ENCODE measurements around the gene STX19.

Gene STX19

GRCh38 chr3:94004301-94004910, 24.0 kb downstream of the STX19 start:
- no peak overlapping the region for H3K27ac ChIP-seq
- TF ChIP-seq CTCF (IDR thresholded peaks at IDR 0.05): peak; percentile 91
- no peak for TF ChIP-seq ZFX (IDR thresholded peaks at IDR 0.05; ENCODE audit: borderline replicate concordance)

DNA sequence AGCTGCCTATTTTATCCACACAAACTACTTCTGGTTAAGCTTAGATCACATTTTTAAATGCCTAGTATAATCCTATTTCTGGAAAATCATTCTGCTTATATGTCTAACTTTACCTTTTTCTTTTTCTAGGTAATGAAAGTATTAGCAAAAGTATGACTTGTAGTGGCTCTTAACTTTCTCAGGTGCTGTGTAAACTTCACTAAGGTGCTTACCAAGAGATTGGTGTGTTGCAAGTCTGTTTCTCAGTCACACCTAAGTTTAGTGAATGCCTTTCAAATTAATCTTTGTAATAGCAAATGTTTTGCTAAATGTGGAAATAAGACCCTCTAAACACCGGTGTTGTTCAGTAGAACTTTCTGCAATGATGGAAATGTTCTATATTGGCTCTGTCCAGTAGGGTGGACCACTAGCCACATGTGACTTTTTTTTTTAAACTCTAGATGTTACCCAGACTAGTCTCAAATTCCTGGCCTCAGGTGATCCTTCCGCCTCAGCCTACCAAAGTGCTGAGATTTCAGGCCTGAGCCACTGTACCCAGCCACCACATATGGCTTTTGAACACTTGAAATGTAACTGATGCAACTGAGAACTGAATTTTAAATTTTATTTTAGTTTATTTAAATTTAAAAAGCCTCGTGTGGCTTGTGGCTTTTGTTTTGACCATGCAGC, 26.4 kb downstream of the STX19 start:
- no peak for TF ChIP-seq ZFX (IDR thresholded peaks at IDR 0.05; ENCODE audit: borderline replicate concordance)
- no peak for TF ChIP-seq CTCF (IDR thresholded peaks at IDR 0.05)
- no peak overlapping the region for H3K27ac ChIP-seq

- no peak for TF ChIP-seq CTCF (IDR thresholded peaks at IDR 0.05)
- TF ChIP-seq ZFX (IDR thresholded peaks at IDR 0.05; ENCODE audit: borderline replicate concordance): no peak
- no peak overlapping the region for H3K27ac ChIP-seq
Observed at GRCh38 chr3:94001191-94001590, 27.2 kb downstream of the STX19 start.

GRCh38 chr3:93994056-93994455, 34.3 kb downstream of the STX19 start:
- TF ChIP-seq ZFX (IDR thresholded peaks at IDR 0.05; ENCODE audit: borderline replicate concordance) (no peak), CTCF (IDR thresholded peaks at IDR 0.05) (no peak)

DNA sequence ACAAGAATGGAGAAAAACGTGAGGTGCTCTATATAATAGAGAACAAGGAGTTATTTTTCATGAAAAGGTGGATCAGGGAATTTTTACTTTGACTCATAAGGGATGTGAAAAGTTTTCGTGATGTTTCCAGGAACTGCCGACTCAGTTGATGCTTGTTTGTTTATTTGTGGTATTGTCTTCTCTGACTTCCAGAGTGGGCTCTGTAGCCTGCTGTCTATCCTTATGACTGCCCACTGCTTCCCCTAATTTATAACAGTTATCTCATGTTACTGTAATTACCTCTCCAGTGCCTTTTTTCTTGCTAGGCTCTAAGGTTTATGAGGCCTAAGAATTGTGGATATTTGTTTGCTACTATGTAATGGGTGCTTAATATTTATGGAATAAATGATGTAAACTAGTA, 36.2 kb downstream of the STX19 start:
- TF ChIP-seq CTCF (IDR thresholded peaks at IDR 0.05) (no peak), ZFX (IDR thresholded peaks at IDR 0.05; ENCODE audit: borderline replicate concordance) (no peak)
- no peak overlapping the region for H3K27ac ChIP-seq

More at GRCh38 chr3:93994056-93994455, 34.3 kb downstream of the STX19 start:
- H3K27ac ChIP-seq: no peak overlapping the region

DNA sequence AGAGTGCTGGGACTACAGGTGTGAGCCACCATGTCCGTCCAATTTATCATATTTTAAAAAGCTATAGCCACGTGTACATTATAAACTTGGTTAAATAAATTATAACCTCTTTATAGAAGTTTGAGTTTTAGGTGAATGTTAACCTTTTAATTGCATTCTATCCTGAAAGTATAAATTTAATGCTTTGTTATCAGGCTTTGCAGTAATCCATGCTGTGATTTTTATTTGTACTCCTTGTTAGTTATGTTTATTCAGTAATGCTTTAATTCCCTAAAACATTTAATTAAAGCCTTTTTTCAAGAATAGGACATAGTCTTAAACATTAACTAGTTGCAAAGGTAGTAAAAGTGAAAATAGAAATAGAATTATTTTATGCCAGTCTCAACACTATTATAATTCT, 36.8 kb downstream of the STX19 start:
- no peak overlapping the region for H3K27ac ChIP-seq
- TF ChIP-seq CTCF (IDR thresholded peaks at IDR 0.05) (no peak), ZFX (IDR thresholded peaks at IDR 0.05; ENCODE audit: borderline replicate concordance) (no peak)

GRCh38 chr3:93989241-93989640, 39.2 kb downstream of the STX19 start:
- TF ChIP-seq ZFX (IDR thresholded peaks at IDR 0.05; ENCODE audit: borderline replicate concordance) (no peak), CTCF (IDR thresholded peaks at IDR 0.05) (no peak)
- no peak overlapping the region for H3K27ac ChIP-seq
